WERI-Rb-1 (cell line): ENCODE measurements around the gene S100A1.

Source experiments
- DNase-seq: peaks from one replicate; pipeline ENCODE4 v3.0.0-alpha.2; 2020
- H3K27ac ChIP-seq: fragments of 250-450 bp; sonication (Bioruptor Pico); 2 replicates; pipeline ENCODE4 v1.5.1; 2020; ENCODE audit warnings: mild to moderate bottlenecking, moderate library complexity
- H3K27me3 ChIP-seq: fragments of 250-450 bp; sonication (Bioruptor Pico); 2 replicates; pipeline ENCODE4 v1.5.1; 2021; ENCODE audit warnings: mild to moderate bottlenecking, low read depth, moderate library complexity; ENCODE audit not compliant: insufficient read depth, severe bottlenecking
- H3K36me3 ChIP-seq: fragments of 250-450 bp; sonication (Bioruptor Pico); 2 replicates; pipeline ENCODE4 v1.5.1; 2020; ENCODE audit warnings: mild to moderate bottlenecking, moderate library complexity
- H3K4me3 ChIP-seq: 2 replicates; pipeline ENCODE4 v1.5.1; 2011; ENCODE audit warnings: low read depth, mild to moderate bottlenecking, control low read depth, low read length
- H3K9me3 ChIP-seq: fragments of 250-450 bp; sonication (Bioruptor Pico); 2 replicates; pipeline ENCODE4 v1.5.1; 2021; ENCODE audit warnings: mild to moderate bottlenecking, moderate library complexity; ENCODE audit not compliant: severe bottlenecking
- TF ChIP-seq, protein P1 (sequence below): IDR thresholded peaks from 2 replicates; pipeline ENCODE4 v1.5.1; 2011; ENCODE audit warnings: low read depth, mild to moderate bottlenecking, control low read depth, inconsistent platforms, low read length

The S100A1 gene

DNA sequence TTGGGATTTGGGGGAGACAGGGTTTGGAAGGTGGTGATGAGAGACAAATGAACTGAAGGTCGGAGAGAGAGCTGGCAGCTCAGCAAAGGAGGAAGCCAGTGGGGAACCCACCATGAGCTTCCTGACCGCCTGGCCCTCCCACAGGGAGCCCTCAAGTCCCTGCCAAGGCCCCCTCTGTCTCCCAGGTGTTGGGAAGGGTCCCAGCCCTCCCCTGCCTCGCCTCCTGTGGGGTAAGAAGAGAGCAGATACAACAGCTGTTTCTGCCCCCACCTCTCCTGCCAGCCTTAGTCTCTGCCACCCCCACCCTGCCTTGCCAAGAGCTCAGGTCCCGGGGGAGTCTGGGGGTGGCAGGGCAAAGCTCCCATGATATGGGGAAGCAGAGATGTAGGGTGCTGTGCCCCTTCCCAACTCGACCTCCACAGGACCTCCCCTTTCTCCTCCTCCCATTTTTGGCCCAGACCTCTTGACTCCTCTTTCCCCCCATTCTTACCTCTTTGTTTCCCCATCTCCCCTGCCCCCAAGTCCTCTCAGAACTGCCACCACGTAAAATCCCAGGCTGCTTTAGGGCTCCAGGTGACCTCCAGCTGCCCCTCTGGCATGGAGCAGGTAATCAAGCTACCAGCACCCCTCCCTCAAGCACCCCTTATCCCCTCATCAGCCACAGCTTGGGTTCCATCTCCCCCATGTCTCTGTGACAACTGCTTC, 556 bp downstream of the S100A1 start:
- DNase-seq = peak; percentile 31
- TF ChIP-seq, protein P1, sequence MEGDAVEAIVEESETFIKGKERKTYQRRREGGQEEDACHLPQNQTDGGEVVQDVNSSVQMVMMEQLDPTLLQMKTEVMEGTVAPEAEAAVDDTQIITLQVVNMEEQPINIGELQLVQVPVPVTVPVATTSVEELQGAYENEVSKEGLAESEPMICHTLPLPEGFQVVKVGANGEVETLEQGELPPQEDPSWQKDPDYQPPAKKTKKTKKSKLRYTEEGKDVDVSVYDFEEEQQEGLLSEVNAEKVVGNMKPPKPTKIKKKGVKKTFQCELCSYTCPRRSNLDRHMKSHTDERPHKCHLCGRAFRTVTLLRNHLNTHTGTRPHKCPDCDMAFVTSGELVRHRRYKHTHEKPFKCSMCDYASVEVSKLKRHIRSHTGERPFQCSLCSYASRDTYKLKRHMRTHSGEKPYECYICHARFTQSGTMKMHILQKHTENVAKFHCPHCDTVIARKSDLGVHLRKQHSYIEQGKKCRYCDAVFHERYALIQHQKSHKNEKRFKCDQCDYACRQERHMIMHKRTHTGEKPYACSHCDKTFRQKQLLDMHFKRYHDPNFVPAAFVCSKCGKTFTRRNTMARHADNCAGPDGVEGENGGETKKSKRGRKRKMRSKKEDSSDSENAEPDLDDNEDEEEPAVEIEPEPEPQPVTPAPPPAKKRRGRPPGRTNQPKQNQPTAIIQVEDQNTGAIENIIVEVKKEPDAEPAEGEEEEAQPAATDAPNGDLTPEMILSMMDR = no peak
- H3K27ac ChIP-seq = peak overlapping the region; percentile 79
- no peaks in the 10 kb centered on the region for H3K27me3 ChIP-seq
- H3K4me3 ChIP-seq = no peak overlapping the region
- peaks cover 40% of the 10 kb centered on the region for H3K36me3 ChIP-seq
- H3K9me3 ChIP-seq = peaks cover 6% of the 10 kb centered on the region

DNA sequence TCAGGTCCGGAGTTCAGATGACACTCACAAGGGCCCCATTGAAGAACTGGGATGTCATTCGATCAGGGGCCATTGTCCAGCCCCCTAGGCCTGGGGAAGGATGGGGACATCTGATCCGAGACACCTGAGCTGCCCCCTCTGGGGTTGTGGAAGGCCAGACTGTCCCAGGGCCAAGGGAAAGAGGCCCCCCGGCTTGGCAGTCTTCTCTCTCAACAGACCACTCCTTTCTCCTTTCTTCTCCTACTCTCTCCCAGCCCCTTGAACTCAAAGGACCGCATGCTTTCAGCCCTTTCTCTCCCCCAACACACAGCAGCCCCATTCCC, 1.1 kb downstream of the S100A1 start:
- H3K36me3 ChIP-seq = peaks cover 38% of the 10 kb centered on the region
- peak overlapping the region; percentile 79 for H3K27ac ChIP-seq
- TF ChIP-seq, protein P1 = no peak
- peaks cover 6% of the 10 kb centered on the region for H3K9me3 ChIP-seq
- DNase-seq = no peak
- no peak overlapping the region for H3K4me3 ChIP-seq
- H3K27me3 ChIP-seq = no peaks in the 10 kb centered on the region

DNA sequence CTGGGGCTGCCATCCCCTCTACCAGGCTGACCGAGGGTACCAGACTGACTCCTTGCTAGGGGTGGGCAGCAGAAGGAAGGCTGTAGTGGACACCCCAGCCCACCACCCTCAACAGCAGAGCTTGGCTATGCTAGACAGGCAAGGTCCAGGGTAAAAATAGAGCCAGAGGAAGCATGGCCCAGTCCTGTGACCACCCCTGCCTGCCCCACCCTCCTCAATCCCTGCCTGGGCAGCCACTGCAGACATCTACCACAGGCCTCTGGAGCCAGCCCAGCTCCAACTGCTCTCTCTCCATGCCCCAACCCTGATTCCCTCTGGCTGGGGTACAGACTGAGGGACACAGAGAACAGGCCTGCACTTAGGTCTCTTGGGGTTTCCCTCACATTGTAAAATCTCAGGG, 1.7 kb downstream of the S100A1 start:
- H3K27ac ChIP-seq = peak overlapping the region; percentile 79
- no peak for DNase-seq
- no peaks in the 10 kb centered on the region for H3K27me3 ChIP-seq
- peaks cover 6% of the 10 kb centered on the region for H3K9me3 ChIP-seq
- TF ChIP-seq, protein P1 = no peak
- H3K4me3 ChIP-seq = no peak overlapping the region
- H3K36me3 ChIP-seq = peaks cover 34% of the 10 kb centered on the region

DNA sequence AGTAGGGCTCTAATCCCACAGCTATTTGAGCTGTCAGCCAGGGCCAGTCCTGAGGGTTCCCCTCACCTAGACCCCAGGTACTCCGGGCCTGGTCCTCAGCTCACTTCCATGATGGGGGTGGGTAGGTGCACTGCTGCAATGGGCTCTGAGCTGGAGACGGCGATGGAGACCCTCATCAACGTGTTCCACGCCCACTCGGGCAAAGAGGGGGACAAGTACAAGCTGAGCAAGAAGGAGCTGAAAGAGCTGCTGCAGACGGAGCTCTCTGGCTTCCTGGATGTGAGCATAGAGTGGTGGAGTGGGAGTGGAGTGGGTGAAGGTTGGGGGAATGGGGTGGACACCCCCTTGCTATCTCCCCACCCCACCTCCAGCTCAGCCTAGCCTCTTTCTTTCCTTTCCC, 2.1 kb downstream of the S100A1 start:
- no peak for DNase-seq
- peaks cover 6% of the 10 kb centered on the region for H3K9me3 ChIP-seq
- H3K4me3 ChIP-seq = no peak overlapping the region
- no peaks in the 10 kb centered on the region for H3K27me3 ChIP-seq
- TF ChIP-seq, protein P1 = no peak
- peak overlapping the region; percentile 79 for H3K27ac ChIP-seq
- peaks cover 34% of the 10 kb centered on the region for H3K36me3 ChIP-seq

DNA sequence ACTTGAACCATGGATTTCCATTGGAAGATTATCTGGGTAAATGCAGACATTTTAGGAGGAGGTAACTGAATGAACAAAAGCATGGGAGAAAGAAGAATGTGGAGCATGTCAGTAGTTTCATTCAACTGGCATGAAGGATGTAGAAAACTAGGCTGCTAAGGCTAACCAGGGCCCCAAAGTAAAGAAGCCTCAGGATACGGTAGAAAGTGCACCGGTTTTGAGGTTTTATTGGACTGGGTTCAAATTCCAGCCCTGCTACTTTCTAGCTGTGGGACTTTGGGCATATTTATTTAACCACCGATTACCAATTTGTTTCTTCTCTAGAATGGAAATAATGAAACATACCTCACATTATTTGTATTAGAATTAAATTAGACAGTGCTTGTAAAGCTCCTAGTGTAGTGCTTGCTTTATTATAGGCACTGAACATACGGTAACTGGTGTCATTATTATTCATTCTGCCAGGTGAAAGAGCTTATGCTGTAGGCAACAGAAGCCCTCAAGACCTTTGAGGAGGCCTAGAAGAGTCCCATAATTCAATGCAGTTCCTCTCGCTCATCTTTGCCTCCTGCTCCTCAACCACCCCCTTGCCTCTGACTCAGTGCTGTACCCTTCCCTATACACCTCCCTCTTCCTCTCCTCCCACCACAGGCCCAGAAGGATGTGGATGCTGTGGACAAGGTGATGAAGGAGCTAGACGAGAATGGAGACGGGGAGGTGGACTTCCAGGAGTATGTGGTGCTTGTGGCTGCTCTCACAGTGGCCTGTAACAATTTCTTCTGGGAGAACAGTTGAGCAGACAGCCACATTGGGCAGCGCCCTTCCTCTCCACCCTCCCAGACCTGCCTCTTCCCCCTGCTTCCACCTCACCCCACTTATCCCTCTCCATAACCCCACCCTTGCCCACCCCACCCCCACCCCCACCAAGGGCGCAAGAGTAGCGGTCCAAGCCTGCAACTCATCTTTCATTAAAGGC, 3.1 kb downstream of the S100A1 start:
- peaks cover 34% of the 10 kb centered on the region for H3K36me3 ChIP-seq

More for the DNA sequence above, 3.1 kb downstream of the S100A1 start:
- Histone ChIP-seq H3K9me3 (peaks cover 6% of the 10 kb centered on the region), H3K27ac (peak overlapping the region; percentile 79), H3K4me3 (no peak overlapping the region), H3K27me3 (no peaks in the 10 kb centered on the region)
- TF ChIP-seq, protein P1 = no peak
- DNase-seq = no peak
